Forelimb muscle (tissue), 1 donor: Measurements from ENCODE around the gene TBC1D1. TPM values are rescaled to one million over a fixed set of nuclear protein-coding genes. Genes with fewer than 3 reads are reported as not detected.
"Not testable (repeated sequence)": the region's sequence is repeated elsewhere in the genome, so short reads cannot be mapped to it uniquely, and the experiment has no call there.

Source experiments
- DNase-seq: peaks from one replicate; pipeline ENCODE4 v3.0.0-alpha.2; 2013; ENCODE audit warnings: low read depth
- polyA plus RNA-seq: library from polyadenylated mRNA; unstranded; fragments of 120-200 nt; gene quantifications from one replicate; pipeline ENCODE4 v1.2.1, GENCODE V29; 2013; ENCODE audit not compliant: insufficient read length

The TBC1D1 gene
- polyA plus RNA-seq, 1 donor, result 53.7 TPM

GRCh38 chr4:37889849-37890800 lies 759 bp upstream of the TBC1D1 start:
- DNase-seq, result no peak

- DNase-seq, result no peak
Measured at GRCh38 chr4:37891260-37892159, 626 bp downstream of the TBC1D1 start.

DNA sequence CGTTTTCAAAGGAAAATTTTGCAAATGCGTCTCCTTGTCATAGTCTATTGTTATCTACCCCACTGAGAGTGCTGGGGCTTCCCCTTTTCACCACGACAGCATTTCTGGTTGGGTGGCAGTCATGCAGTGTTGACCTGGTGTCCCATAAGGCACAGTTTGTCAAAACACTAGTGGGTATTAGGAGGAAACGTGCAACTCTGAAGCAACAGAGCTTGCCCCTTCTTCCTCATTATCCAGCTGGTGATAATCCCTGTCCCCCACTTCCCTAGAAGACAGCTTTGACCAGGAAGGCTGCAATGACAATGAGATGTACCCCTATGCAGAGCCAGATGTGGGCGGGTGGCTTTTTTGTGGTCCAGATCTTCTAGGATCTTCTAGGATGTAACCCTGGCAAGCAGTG lies 1.8 kb downstream of the TBC1D1 start:
- DNase-seq, result no peak

DNA sequence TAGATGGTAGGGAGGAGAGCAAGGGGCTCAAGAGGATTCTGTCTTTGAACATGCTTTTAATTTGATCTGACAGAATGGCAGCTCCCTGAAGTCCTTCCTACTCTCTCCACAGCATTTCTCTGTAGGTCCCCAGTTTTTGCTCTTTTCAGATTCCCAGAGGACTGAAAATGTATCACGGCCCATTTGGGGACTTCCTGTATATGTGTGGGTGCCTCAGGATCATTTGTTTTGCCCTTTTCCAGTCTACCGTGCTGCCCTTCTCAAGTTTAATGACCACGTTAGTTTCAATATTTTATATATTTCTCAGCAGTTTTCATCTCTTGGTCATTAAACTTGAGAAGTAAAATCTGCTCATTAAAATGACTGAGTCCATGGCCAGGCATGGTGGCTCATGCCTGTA lies 2.3 kb downstream of the TBC1D1 start:
- no peak for DNase-seq

GRCh38 chr4:37895271-37895670 lies 4.4 kb downstream of the TBC1D1 start:
- no peak for DNase-seq

DNA sequence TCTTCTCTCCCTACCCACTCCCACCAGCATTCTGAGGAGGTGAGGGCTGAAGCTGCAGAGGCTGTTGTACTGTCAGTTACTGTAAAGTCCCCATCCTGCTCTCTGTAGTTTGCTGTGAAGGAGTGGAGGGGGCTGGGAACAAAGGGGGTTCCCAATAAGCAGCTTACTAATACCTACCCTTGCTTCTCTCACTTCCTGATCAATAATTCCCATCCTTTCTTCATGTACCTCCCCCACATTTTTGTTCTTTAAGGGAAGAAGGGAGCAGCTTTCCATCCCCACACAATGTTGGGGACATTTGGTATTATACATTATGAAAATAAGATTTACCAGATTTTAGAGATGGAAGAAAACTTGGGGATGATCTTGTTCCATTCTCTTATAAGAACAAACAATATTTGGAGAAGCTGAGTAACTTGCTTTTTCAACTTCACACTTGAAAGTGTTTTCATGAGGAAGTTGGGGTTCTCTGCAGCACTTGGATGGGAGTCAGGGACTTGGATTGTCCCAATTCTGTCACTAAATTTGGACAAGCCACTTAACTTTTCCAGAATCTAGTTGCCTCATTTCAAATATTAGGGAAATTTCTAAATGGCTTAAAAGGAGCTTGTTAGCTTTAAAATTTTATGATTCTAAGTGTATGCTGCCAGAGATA lies 5.4 kb downstream of the TBC1D1 start:
- no peak for DNase-seq

DNA sequence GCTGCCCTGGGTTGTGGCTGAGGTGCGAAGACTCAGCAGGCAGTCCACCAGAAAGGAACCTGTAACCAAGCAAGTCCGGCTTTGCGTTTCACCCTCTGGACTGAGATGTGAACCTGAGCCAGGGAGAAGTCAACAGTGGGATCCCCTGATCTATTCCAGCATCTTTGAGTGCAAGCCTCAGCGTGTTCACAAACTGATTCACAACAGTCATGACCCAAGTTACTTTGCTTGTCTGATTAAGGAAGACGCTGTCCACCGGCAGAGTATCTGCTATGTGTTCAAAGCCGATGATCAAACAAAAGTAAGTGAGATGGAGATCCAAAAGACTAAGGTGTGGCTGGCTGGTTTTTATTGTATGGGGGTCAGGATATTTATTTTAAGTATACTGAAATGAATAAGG lies 11.3 kb downstream of the TBC1D1 start:
- DNase-seq, result no peak

GRCh38 chr4:37902738-37903693 lies 12.1 kb downstream of the TBC1D1 start:
- no peak for DNase-seq

GRCh38 chr4:37903901-37904300 lies 13.0 kb downstream of the TBC1D1 start:
- DNase-seq, result no peak

DNA sequence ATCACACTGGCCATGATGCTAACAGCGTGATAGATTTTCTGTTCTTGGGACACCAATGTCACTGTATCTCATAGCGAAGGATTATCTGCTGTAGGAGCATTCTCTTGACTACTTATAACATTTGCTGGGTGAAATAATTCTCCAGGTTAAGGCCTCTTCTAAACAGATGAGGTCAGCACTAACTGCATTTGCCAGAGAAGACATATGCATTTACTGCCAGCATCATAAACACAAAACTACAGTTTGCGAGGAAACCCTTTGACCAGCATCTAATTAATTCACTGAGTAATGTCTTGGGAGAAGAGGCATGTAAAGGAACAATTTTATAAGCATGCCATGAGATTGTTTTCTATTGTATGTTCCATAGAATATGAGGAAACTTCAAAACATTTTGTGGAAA lies 13.9 kb downstream of the TBC1D1 start:
- no peak for DNase-seq

- DNase-seq, result no peak
Measured at GRCh38 chr4:37905533-37906169, 14.8 kb downstream of the TBC1D1 start.

DNA sequence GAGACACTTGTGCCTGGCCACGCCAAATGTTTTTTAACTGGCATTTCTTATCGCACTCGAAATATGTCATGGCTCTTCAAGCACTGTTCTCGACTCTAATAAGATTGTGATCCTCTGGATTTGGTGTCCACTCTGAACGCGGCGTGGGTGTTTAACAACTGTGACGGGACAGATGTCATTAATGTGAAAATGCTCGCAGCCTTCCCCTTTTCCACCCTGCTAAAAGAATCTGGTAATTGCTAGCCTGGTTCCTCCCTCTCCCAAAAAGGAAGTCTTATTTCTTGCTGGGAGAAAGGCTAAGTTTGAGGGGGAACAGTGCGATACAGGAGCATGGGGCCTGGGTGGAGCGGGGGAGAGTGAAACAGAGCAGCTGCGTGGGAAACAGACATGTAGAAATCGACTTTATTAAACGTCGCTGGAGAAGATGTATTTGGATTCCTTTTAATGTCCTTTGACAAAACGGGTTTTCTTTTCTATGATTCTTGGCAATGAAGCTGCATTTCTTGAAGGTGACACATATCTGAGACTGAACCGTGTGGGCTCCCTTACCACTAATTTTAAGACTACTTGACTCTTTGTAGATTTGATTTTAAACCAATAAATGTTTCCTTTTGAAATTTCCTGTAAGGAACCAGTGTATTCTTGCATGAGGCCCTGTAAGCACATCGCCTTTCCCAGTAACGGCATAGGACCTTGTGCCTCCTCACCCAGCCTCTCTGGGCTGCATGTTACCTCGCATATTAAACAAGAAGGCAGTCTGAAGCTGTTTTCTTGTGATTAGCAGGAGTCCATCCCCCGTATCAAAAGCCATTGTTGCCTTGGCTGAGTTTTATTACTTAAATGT lies 17.8 kb downstream of the TBC1D1 start:
- DNase-seq, result no peak

DNA sequence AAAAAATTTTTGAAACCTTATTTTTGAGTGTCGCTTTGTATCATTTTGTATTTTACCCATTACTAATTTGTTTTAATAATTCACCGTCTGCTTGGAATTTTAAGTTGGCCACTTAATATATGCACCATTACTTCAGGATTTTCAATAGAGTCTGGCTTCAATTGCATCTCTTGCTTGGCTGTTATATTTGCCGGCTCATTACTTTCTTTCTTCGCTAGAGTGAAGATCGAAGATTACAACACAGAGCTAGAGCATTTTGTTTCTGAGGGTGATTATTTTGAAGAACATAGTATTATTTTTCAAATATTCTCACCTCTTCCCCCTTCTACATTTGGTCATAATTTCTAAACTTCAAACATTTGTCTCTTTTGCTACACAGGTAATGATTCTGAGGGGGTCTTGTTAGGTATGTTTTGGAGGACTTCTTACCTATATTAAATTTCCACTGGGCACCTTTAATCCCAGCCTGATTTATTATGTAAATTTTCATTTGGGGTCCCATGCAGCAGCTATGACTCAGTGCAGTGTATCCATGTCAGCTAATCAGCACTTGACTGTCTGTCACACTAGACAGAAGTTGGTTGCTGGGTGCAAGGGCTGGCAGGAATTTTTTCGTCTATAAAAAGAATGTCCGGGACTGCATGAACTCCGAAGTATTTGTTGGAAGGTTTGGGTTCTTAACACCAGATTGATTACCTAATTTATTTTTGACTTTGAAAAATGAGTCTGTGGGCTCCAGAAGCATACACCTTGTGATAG lies 18.6 kb downstream of the TBC1D1 start:
- DNase-seq, result no peak

GRCh38 chr4:37910091-37910486 lies 19.2 kb downstream of the TBC1D1 start:
- no peak for DNase-seq

DNA sequence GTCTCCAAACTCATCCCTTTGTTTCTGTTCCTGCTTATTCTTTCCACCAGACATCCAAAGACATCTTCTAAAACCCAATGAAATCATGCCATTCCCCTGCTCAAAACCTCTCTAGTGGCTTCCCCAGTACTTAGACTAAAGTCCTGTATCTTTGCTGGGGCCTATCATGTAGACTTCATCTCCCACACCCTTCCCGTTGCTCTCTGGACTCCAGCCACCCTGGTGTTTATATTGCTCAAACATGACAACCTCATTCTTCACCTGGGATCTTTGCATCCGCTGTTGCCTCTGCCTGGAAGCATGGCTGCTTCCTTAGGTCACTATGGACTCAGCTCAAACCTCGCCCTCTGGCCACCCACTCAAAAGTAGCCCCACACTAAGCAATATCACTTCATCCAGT lies 23.7 kb downstream of the TBC1D1 start:
- DNase-seq, result no peak

GRCh38 chr4:37917388-37917787 lies 26.5 kb downstream of the TBC1D1 start:
- no peak for DNase-seq

- no peak for DNase-seq
Measured at GRCh38 chr4:37918653-37919052, 27.8 kb downstream of the TBC1D1 start.

DNA sequence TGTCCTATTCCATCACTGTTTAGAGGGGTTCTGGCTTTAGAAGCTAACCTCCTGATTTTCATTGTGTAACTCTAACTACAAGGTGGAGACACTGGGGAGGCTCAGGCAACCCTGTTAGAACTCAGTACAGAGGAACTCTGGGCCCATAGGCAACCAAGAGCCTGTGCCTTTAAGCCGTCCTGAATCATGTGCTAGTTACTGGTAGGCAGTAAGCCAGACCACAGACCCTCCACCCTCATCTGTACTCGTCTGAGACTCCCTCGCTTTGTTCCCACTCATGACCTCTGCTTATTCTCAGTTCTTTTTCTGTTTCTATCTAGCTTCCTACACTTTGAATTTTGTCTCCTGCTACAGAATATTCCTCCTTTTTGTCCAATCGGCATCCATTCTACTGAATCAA lies 31.4 kb downstream of the TBC1D1 start:
- no peak for DNase-seq

DNA sequence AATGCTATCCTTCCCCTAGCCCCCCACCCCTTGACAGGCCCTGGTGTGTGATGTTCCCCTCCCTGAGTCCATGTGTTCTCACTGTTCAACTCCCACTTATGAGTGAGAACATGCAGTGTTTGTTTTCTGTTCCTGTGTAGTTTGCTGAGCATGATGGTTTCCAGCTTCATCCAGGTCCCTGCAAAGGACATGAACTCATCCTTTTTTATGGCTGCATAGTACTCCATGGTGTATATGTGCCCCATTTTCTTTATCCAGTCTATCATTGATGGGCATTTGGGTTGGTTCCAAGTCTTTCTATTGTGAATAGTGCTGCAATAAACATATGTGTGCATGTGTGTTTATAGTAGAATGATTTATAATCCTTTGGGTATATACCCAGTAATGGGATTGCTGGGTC lies 32.2 kb downstream of the TBC1D1 start:
- not testable (repeated sequence) for DNase-seq
